K562 (cell line): ENCODE results near the gene CHCHD10. TPM values are rescaled to one million over a fixed set of nuclear protein-coding genes. Genes with fewer than 3 reads are reported as not detected.

Experiments used
- DPF2 ChIP-seq: fragments of 450-650 bp; IDR thresholded peaks from 2 replicates; pipeline ENCODE4 v1.6.1; 2016
- FOSL1 ChIP-seq: fragments of 200-800 bp; sonication (Bioruptor generic); conservative IDR thresholded peaks from 2 replicates; pipeline ENCODE4 v1.6.1; 2016; ENCODE audit warnings: missing genetic modification characterization, missing compliant biosample characterization
- ILF3 ChIP-seq: fragments of 450-650 bp; IDR thresholded peaks from 2 replicates; pipeline ENCODE4 v1.6.1; 2018; ENCODE audit warnings: antibody characterized with exemption, mild to moderate bottlenecking, moderate library complexity, borderline replicate concordance
- MEF2A ChIP-seq: IDR thresholded peaks from 2 replicates; pipeline ENCODE4 v1.6.1; 2011; ENCODE audit warnings: low read depth, mild to moderate bottlenecking, low read length, moderate library complexity; ENCODE audit not compliant: control insufficient read depth
- RB1 ChIP-seq: fragments of 450-650 bp; IDR thresholded peaks from 2 replicates; pipeline ENCODE4 v1.6.1; 2017; ENCODE audit warnings: low read depth, mild to moderate bottlenecking
- TAF1 ChIP-seq: IDR thresholded peaks from 2 replicates; pipeline ENCODE4 v1.6.1; 2011; ENCODE audit warnings: mild to moderate bottlenecking, low read length, moderate library complexity; ENCODE audit not compliant: insufficient read depth, control insufficient read depth, severe bottlenecking; ENCODE audit errors: extremely low read depth
- YY1 ChIP-seq, 3 experiments: IDR thresholded peaks; 2 replicates each; pipeline ENCODE4 v1.6.1; 2011; ENCODE audit warnings: low read length in 2 of 3, mild to moderate bottlenecking in 2 of 3, moderate library complexity in 2 of 3, borderline replicate concordance in 1 of 3, control low read depth in 1 of 3, low read depth in 1 of 3; ENCODE audit not compliant: insufficient read depth in 3 of 3, insufficient replicate concordance in 2 of 3, control insufficient read depth in 1 of 3, insufficient read length in 1 of 3; ENCODE audit errors: extremely low read depth in 1 of 3
- polyA plus RNA-seq, 8 experiments: library from polyadenylated mRNA; depleted of rRNA in 4 of 8; stranded (reverse) in 5 of 8; unstranded in 3 of 8; fragments of >200 nt; fragmentation: Nextera tagmentation in 2 of 8; fragmentation: Illumina TruSeq in 1 of 8; extraction: Ambion mirVana in 2 of 8; extraction: Trizol in 1 of 8; gene quantifications; 2 replicates each; pipeline versions ENCODE4 v1.2.1 to v1.2.3, GENCODE V29; 2011 to 2014; ENCODE audit warnings: inconsistent platforms in 1 of 8, missing spikeins in 1 of 8
- total RNA-seq, 7 experiments: library from RNA; depleted of rRNA in 6 of 7; stranded (reverse); fragments of >200 nt in 6 of 7; fragmentation: Illumina TruSeq in 2 of 7; extraction: Trizol in 2 of 7; gene quantifications; 2 replicates each; pipeline versions ENCODE4 v1.2.1 to v1.2.3, GENCODE V29; 2011 to 2021; ENCODE audit warnings: low replicate concordance in 1 of 7
- TF ChIP-seq, protein P1 (sequence below): fragments of 200-400 bp; formaldehyde crosslinking; IDR thresholded peaks from 2 replicates; pipeline ENCODE4 v1.6.1; 2017; ENCODE audit warnings: mild to moderate bottlenecking, low read depth, low read length, moderate library complexity
- TF ChIP-seq, protein P2 (sequence below): fragments of 250-450 bp; sonication (Bioruptor Pico); IDR thresholded peaks from 2 replicates; pipeline ENCODE4 v1.5.0; 2021; ENCODE audit warnings: mild to moderate bottlenecking, borderline replicate concordance
- TF ChIP-seq, protein P3 (sequence below): fragments of 250-450 bp; sonication (Bioruptor Pico); IDR thresholded peaks from 2 replicates; pipeline ENCODE4 v1.5.0; 2021
- TF ChIP-seq, protein P4 (sequence below): fragments of 250-450 bp; sonication (Bioruptor Pico); IDR thresholded peaks from 2 replicates; pipeline ENCODE4 v1.8.0; 2022; ENCODE audit warnings: inconsistent platforms
- TF ChIP-seq, protein P5 (sequence below): fragments of 450-650 bp; IDR thresholded peaks from 2 replicates; pipeline ENCODE4 v1.6.1; 2016; ENCODE audit warnings: borderline replicate concordance
- TF ChIP-seq, protein P6 (sequence below): fragments of 250-450 bp; sonication (Bioruptor Pico); IDR thresholded peaks from 2 replicates; pipeline ENCODE4 v1.8.0; 2021; ENCODE audit warnings: moderate library complexity, mild to moderate bottlenecking, inconsistent platforms

CHCHD10 gene
- total and polyA plus RNA-seq, 9 of the 15 experiments (the other 6 are each of a cell fraction or from before 2014, with no cell fraction given) = 15.2 to 292 (median 102) TPM

DNA sequence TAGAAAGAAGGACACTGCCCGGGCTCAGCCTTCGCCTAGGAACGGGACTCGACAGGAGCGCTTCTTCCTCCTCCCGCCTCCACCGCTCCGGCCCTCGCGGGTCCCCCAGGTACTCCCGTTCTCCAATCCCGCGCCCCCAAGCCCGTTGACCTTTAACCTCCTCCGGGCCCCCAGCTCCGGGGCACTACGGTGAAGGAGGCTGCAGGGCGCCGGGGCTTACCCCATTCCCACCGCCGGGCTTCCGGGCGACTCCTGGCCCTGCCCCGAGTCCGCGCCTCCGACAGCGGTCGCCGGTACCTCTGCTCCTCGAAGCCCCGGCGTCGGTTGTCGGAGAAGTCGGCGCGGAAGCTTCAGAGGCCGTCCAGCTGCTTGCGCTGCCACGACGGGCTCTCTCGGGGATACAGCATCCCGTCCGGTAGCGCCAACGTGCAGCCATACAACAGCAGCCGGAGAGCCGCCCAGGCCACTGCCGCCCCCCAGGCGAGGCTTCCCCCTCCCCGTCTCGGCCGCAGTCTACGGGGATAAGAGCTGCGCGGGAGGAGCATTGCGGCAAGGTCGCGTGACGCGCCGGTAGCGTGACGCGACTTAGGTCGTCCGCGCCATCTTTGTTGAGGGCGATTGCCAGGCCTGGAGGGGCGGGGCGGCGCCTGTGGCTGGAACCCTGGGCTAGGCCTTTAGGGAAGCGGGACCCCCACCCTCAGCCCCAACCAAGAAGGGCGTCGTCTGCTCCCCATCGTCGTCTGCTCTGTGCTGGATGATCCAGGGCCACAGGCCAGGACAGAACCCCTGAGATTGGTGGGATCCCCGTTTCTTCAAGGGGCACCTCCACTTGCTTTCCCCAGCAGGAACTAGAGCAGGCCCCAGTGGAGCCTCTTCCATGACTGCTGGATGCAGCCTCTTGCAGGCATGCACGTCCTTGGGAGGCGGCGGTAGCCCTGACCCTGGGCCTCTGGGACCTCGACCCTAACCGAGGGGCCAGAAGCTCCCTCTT lies 50.7 kb downstream of the CHCHD10 start (continued):
- TF ChIP-seq RB1 (peak; percentile 72; the same call in 1 of the 2 replicates), FOSL1 (tag) (0 out of 2 replicates have a peak, but pooled peaks have one; percentile 20), ILF3 (no peak), YY1 (IDR thresholded peaks at IDR 0.05; ENCODE audit: borderline replicate concordance in 1 of 3, control insufficient read depth in 1 of 3, extremely low read depth in 1 of 3, insufficient read depth in 3 of 3, insufficient read length in 1 of 3, insufficient replicate concordance in 2 of 3, low read depth in 1 of 3, low read length in 2 of 3) (peak; percentile 98 to 99 (median 99)), DPF2 (no peak), TAF1 (peak; percentile 38), MEF2A (no peak)
- TF ChIP-seq, protein P1, sequence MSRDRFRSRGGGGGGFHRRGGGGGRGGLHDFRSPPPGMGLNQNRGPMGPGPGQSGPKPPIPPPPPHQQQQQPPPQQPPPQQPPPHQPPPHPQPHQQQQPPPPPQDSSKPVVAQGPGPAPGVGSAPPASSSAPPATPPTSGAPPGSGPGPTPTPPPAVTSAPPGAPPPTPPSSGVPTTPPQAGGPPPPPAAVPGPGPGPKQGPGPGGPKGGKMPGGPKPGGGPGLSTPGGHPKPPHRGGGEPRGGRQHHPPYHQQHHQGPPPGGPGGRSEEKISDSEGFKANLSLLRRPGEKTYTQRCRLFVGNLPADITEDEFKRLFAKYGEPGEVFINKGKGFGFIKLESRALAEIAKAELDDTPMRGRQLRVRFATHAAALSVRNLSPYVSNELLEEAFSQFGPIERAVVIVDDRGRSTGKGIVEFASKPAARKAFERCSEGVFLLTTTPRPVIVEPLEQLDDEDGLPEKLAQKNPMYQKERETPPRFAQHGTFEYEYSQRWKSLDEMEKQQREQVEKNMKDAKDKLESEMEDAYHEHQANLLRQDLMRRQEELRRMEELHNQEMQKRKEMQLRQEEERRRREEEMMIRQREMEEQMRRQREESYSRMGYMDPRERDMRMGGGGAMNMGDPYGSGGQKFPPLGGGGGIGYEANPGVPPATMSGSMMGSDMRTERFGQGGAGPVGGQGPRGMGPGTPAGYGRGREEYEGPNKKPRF = no peak
- TF ChIP-seq, protein P2, sequence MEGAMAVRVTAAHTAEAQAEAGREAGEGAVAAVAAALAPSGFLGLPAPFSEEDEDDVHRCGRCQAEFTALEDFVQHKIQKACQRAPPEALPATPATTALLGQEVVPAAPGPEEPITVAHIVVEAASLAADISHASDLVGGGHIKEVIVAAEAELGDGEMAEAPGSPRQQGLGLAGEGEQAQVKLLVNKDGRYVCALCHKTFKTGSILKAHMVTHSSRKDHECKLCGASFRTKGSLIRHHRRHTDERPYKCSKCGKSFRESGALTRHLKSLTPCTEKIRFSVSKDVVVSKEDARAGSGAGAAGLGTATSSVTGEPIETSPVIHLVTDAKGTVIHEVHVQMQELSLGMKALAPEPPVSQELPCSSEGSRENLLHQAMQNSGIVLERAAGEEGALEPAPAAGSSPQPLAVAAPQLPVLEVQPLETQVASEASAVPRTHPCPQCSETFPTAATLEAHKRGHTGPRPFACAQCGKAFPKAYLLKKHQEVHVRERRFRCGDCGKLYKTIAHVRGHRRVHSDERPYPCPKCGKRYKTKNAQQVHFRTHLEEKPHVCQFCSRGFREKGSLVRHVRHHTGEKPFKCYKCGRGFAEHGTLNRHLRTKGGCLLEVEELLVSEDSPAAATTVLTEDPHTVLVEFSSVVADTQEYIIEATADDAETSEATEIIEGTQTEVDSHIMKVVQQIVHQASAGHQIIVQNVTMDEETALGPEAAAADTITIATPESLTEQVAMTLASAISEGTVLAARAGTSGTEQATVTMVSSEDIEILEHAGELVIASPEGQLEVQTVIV (CRISPR knock-in tag) = no peak
- TF ChIP-seq, protein P3, sequence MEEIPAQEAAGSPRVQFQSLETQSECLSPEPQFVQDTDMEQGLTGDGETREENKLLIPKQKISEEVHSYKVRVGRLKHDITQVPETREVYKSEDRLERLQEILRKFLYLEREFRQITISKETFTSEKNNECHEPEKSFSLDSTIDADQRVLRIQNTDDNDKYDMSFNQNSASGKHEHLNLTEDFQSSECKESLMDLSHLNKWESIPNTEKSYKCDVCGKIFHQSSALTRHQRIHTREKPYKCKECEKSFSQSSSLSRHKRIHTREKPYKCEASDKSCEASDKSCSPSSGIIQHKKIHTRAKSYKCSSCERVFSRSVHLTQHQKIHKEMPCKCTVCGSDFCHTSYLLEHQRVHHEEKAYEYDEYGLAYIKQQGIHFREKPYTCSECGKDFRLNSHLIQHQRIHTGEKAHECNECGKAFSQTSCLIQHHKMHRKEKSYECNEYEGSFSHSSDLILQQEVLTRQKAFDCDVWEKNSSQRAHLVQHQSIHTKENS (CRISPR knock-in tag) = no peak
- TF ChIP-seq, protein P4, sequence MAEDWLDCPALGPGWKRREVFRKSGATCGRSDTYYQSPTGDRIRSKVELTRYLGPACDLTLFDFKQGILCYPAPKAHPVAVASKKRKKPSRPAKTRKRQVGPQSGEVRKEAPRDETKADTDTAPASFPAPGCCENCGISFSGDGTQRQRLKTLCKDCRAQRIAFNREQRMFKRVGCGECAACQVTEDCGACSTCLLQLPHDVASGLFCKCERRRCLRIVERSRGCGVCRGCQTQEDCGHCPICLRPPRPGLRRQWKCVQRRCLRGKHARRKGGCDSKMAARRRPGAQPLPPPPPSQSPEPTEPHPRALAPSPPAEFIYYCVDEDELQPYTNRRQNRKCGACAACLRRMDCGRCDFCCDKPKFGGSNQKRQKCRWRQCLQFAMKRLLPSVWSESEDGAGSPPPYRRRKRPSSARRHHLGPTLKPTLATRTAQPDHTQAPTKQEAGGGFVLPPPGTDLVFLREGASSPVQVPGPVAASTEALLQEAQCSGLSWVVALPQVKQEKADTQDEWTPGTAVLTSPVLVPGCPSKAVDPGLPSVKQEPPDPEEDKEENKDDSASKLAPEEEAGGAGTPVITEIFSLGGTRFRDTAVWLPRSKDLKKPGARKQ (CRISPR knock-in tag) = no peak
- TF ChIP-seq, protein P5, sequence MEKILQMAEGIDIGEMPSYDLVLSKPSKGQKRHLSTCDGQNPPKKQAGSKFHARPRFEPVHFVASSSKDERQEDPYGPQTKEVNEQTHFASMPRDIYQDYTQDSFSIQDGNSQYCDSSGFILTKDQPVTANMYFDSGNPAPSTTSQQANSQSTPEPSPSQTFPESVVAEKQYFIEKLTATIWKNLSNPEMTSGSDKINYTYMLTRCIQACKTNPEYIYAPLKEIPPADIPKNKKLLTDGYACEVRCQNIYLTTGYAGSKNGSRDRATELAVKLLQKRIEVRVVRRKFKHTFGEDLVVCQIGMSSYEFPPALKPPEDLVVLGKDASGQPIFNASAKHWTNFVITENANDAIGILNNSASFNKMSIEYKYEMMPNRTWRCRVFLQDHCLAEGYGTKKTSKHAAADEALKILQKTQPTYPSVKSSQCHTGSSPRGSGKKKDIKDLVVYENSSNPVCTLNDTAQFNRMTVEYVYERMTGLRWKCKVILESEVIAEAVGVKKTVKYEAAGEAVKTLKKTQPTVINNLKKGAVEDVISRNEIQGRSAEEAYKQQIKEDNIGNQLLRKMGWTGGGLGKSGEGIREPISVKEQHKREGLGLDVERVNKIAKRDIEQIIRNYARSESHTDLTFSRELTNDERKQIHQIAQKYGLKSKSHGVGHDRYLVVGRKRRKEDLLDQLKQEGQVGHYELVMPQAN = peak; percentile 64; the same call in 1 of the 2 replicates
- TF ChIP-seq, protein P6, sequence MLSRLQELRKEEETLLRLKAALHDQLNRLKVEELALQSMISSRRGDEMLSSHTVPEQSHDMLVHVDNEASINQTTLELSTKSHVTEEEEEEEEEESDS = no peak
